Retina (tissue), 1 donor: ENCODE data around the gene PARP16.
"Not testable (repeated sequence)": the region's sequence is repeated elsewhere in the genome, so short reads cannot be mapped to it uniquely, and the experiment has no call there.

ENCODE experiments used
- DNase-seq: peaks from one replicate; pipeline ENCODE4 v3.0.0-alpha.2; 2016

PARP16 gene

DNA sequence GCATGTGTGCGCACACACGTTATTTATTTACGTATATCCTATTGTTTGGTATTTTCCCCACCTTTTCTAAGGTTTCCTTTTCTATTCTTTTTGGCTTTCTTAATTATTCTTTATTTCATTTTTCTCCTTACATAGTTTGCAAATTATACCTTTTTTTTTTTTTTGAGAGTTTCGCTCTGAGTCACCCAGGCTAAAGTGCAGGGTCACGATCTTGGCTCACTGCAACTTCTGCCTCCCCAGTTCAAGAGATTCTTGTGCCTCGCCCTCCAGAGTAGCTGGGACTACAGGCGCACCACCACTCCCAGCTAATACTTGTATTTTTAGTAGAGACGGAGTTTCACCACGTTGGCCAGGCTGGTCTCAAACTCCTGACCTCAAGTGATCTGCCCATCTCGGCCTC, 55.4 kb downstream of the PARP16 start:
- no peak for DNase-seq

GRCh38 chr15:65226901-65227300, 59.8 kb downstream of the PARP16 start:
- DNase-seq = not testable (repeated sequence)

DNA sequence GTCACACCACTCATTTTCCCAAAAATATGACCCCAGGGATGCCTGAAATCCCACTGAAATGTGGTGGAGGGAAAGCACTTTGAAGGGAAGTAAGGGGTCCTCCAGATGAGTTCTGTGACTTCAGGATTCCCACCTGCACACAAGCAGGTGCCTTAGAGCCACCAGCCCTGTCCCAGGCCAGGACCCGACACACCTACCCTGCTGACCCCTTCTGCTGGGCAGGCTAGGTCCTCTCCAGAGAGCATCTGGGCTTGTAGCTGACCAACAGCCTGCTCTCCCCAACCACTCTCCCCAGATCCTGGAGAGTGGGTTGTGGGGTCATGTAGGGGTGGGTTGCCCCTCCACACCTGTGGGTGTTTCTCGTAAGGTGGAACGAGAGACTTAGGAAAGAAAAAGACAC, 60.5 kb downstream of the PARP16 start:
- no peak for DNase-seq

GRCh38 chr15:65223996-65224395, 62.7 kb downstream of the PARP16 start:
- no peak for DNase-seq

DNA sequence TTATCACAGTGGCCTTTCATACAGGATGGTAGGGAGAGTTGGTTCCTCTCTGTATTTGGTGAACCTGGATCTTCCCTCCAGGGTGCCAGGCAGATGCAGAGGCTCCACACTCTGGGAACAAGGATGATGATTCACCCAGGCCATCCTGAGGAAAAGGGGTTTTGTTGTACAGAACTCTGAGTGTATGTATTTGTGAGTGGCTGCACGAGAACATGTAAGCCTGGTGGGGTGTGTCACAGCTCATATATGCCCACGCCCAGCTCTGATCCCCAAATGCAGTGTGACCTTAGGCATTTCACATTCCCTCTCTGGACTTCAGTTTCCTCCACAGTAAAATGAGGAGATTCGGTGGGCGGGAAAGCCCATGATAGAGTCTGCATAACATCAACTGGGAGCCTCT, 63.8 kb downstream of the PARP16 start:
- DNase-seq = no peak

GRCh38 chr15:65221697-65222096, 65.0 kb downstream of the PARP16 start:
- no peak for DNase-seq

GRCh38 chr15:65219137-65219536, 67.5 kb downstream of the PARP16 start:
- no peak for DNase-seq

- no peak for DNase-seq
These were observed 68.9 kb downstream of the PARP16 start for GRCh38 chr15:65217526-65218482.

DNA sequence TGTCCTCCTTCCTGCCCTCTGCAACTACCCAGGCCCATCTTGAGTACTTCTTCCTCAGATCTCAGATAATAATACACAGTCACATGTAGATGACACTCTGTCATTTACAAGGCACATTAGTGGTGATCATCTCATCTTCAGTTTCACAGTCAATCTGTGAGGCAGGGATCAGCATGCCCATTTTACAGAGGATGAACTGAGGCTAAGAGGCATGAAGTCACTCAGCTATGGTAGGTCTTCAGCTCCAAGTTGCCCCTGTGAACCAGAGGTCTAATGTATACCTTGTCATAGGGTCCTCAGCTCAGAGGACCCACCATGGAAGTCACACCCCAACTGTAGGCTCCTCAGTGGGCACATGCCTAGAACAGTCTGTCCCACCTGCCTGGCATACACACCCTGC, 71.2 kb downstream of the PARP16 start:
- DNase-seq = no peak

DNA sequence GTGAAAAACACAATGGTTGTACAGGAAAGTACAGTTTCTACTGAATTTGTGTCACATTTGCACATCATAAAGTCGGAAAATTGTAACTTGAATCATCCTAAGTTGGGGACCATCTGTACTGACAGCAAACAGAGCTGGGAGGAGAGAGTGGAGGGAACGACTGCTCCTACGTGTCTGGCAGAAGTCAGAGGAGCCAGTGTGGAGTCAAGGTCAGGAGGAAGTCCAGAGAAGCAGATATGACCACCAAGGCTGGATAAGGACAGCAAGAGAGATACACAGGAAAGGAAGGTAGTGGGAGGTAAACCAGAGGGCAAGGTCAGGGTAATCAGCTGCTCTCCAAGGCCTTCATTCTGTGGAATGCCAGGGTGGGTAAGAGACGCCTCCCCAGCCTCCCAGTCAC, 72.7 kb downstream of the PARP16 start:
- DNase-seq = no peak

GRCh38 chr15:65213241-65213640, 73.4 kb downstream of the PARP16 start:
- no peak for DNase-seq

DNA sequence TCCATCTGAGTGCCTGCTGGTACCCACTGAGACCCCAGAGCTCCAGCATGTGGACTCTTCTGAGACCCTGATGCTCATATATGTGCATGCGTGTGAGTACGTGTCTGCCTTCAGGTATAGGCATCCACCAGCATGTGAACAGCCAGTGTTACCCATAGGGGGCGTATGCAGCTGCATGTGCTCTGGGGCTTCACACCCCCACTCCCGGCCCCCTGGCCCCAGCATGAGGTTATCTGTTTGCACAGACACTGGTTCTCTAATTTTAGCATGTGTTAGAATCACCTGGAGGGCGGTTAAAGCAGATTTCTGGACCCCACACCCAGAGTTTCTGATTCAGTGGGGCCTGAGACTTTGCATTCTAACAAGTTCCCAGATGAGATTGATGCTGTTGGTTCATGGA, 74.6 kb downstream of the PARP16 start:
- no peak for DNase-seq

DNA sequence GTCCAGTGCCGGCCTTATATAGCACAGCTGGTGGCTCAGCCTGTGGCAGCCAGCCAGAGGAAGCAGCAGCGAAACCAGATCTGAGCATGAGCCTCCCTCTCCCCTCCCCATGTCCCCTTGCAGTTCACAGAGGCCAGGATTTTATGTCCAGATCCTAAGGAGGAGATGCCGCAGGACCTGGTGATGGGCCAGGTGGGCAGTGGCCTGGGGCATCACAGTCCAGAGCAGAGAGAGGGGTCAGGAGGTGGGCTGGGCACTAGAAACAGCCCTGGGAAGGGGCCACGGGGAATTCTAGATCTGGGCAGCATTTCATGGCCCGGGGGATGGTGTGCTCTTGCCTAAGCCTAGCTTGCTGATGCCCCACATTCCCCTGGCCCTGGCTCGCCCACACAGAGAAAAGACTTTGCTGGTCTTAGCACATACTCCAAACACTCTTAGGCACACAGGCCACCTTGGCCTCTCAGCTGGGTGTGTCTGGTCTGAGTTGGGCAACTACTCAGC, 75.2 kb downstream of the PARP16 start:
- DNase-seq = no peak

GRCh38 chr15:65210770-65211481, 75.8 kb downstream of the PARP16 start, which contains the start of gene CILP:
Gene CILP, minus strand, starts transcription at chr15:65211473. Its CDS starts 1,718 bp downstream, at chr15:65209755.
- DNase-seq = no peak

DNA sequence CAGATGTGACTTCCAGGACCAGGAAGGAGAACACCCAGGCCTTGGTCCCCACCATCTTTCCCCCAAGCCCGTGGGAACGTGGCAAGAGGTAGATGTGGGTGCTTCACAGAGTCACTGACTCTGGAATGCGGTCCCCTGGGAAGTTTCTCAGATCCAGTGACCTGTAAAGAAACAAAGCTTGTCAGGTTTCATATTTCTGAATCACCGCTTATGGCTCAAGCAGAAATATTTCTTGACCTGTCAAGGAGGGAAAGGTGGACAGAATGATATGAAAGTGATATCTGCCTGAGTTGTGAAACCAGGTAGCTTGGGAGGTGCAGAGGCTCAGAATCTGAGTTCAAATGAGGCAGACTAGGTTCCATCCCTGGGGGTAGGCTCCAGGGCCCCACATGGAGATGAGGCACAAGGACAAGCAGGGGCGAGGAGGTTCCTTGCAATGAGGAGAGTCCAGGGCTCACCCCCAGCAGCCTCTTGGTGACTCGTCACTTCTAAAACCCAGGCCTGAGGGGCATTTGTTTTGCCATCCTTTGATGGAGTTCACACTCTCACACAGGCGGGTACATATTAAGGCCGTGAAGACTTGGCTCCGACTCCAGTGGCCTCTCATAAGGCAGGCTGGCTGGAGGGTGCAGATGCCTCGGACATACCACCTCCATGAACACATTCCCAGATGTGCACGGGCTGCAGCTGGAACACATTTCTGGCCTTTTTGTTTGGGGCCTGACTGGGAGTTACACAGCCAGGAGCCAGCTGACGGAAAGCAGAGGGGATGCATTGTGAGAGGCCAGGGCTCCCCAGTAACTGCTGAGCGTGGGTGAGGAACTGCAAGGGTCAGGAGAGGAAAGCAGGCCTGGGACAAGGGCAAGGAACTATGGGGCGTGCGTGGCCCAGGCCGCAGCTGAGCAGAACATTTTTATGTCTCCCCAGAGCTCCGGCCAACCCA, 76.7 kb downstream of the PARP16 start:
- DNase-seq = no peak

DNA sequence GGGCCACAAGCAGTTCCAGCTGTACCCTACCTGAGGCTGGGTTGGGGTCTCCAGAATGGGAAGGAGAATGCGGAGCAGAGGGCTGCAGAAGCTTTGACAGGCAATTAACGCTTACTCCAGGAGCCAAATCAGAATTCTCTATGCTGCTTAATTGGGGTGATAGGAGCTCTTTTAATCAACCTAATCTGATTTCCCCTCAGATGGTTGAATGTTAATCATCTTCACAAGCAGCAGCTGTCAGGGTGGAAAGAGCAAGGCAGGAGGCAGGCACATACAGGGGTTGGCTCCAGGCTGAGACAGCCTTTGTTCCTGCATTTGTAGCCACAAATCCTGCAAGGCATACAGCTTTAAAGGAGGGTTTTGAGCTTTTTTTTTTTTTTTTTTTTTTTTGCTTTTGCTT, 78.0 kb downstream of the PARP16 start:
- peak; percentile 61 for DNase-seq
